Heart right ventricle (tissue), 16 donors: ENCODE results near the gene CRYAA. TPM values are rescaled to one million over a fixed set of nuclear protein-coding genes. Genes with fewer than 3 reads are reported as not detected.
"Not testable (repeated sequence)": the region's sequence is repeated elsewhere in the genome, so short reads cannot be mapped to it uniquely, and the experiment has no call there.

Source experiments
- ATAC-seq, 8 donors: fragments of 200-7000 bp; cut with Tn5 transposase; one replicate each; pipeline ENCODE4 v1.9.1; 2020; ENCODE audit warnings: mild to moderate bottlenecking in 8 of 8, moderate library complexity in 8 of 8, moderate number of reproducible peaks in 1 of 8
- DNase-seq, 2 donors: peaks; one replicate each; pipeline ENCODE4 v3.0.0-alpha.2; 2020
- H3K27ac ChIP-seq, 10 donors: fragments of 200-600 bp; sonication (generic) in 2 of 10; one replicate each; pipeline versions ENCODE4 v1.5.0 to v1.8.0; 2020 to 2022; ENCODE audit warnings: mild to moderate bottlenecking in 3 of 10
- H3K27me3 ChIP-seq, 7 donors: fragments of 200-600 bp; one replicate each; pipeline ENCODE4 v1.8.0; 2021 to 2022; ENCODE audit warnings: mild to moderate bottlenecking in 2 of 7
- H3K36me3 ChIP-seq, 9 donors: fragments of 200-600 bp; sonication (generic) in 1 of 9; one replicate each; pipeline versions ENCODE4 v1.5.0 to v1.8.0; 2020 to 2022; ENCODE audit warnings: mild to moderate bottlenecking in 2 of 9
- H3K4me1 ChIP-seq, 9 donors: fragments of 200-600 bp; sonication (generic) in 1 of 9; one replicate each; pipeline versions ENCODE4 v1.5.0 to v1.8.0; 2020 to 2022; ENCODE audit warnings: mild to moderate bottlenecking in 4 of 9
- H3K4me3 ChIP-seq, 10 donors: fragments of 200-600 bp; sonication (generic) in 2 of 10; one replicate each; pipeline versions ENCODE4 v1.5.0 to v1.8.0; 2020 to 2022; ENCODE audit warnings: mild to moderate bottlenecking in 7 of 10, moderate library complexity in 2 of 10
- H3K9me3 ChIP-seq, 11 donors: fragments of 200-600 bp in 10 of 11; sonication (generic) in 2 of 11; one replicate each; pipeline versions ENCODE4 v1.5.0 to v1.8.0; 2013 to 2022; ENCODE audit warnings: mild to moderate bottlenecking in 2 of 11, control low read depth in 1 of 11, moderate library complexity in 1 of 11
- CTCF ChIP-seq, 9 donors: fragments of 200-600 bp; sonication (generic) in 2 of 9; IDR thresholded peaks; one replicate each; pipeline versions ENCODE4 v1.5.0 to v1.8.0; 2021 to 2022; ENCODE audit warnings: antibody characterized with exemption in 9 of 9, mild to moderate bottlenecking in 5 of 9, moderate library complexity in 1 of 9
- WGBS, 2 donors: extraction: QIAGEN DNeasy Blood & Tissue Kit; methylation state at CpG; one replicate each; pipeline ENCODE4 v1.1.7; 2013; ENCODE audit warnings: inconsistent platforms in 1 of 2; 5-methylcytosine and 5-hydroxymethylcytosine counted together
- intact Hi-C, 10 donors: fragments of 100-400 bp; cut with DNase I; formaldehyde crosslinking; loops; one replicate each; pipeline versions ENCODE4 v1.11.1 to v1.14.2; 2022
- long read RNA-seq, 3 donors: library from polyadenylated mRNA; unstranded; transcript quantifications; one replicate each; pipeline ENCODE4 v2.0.0, GENCODE V29; 2020 to 2021
- polyA plus RNA-seq, 2 donors: library from polyadenylated mRNA; stranded (reverse); fragments of 200-250 nt; gene quantifications; one replicate each; pipeline ENCODE4 v1.2.3, GENCODE V29; 2013
- total RNA-seq, 10 donors: library from RNA; stranded (reverse); fragmentation: NEBNext Ultra II Directional in 3 of 10; extraction: Animal tissue kit (Norgen Biotek cat#: 25700) in 3 of 10; gene quantifications; one replicate each; pipeline versions ENCODE4 v1.2.1 to v1.2.4, GENCODE V29; 2021 to 2023
- donor health status: Arrhythmogenic right ventricular cardiomyopathy.
- donor health status: ischemic (EF 13 %, LVEDD 7.1; RV severe dilation, severe dysfunction).
- donor health status: healthy with polysubstance abuse.
- donor health status: DM: no; HTN: yes; CAD: no.
- donor health status: DM: no; HTN: no; CAD: no.
- donor health status: ischemic (EF 25% LVEDD 6.9; RV normal size, moderate dysfunction).
- donor health status: ischemic (EF 25% LVEDD 5.7; RV mildly dilated, moderate dysfunction).
- donor health status: healthy.
- donor health status: DM: yes; HTN: yes; CAD: no.
- donor health status: Ischemic cardiomyopathy.
- donor health status: ischemic (EF 35%, LVEDD 5.7; RV mildly dilated, moderate dysfunction).
- donor health status: nonischemic (EF 11% LVEDD 7.7; RV severe dilation, severe dysfunction).
- donor health status: DM: yes; HTN: yes; CAD: no.
- donor health status: PGD.
- donor health status: ischemic (EF 29% LVEDD 5.4; RV normal size, mild dysfunction).
- donor health status: nonischemic (EF 23%, LVEDD 6.1; RV moderate dilation, normal function).

CRYAA gene
- not detected for total RNA-seq
- polyA plus RNA-seq = not detected
- long read RNA-seq, donor 1 = 0 reads
- long read RNA-seq, donor 2 = 0 reads
- long read RNA-seq, donor 3 = 0 reads

- H3K4me1 ChIP-seq, H3K4me3 ChIP-seq, DNase-seq, H3K27ac ChIP-seq, H3K27me3 ChIP-seq, intact Hi-C loops, H3K9me3 ChIP-seq, ATAC-seq, H3K36me3 ChIP-seq: not testable (repeated sequence)
- WGBS, 2 donors = 100% methylated on average over 2 of the region's 16 CpGs; no CpG with 5 or more reads in 1 of the 2 donors
Measured at GRCh38 chr21:43168708-43169107, at the start of gene CRYAA. Gene CRYAA, plus strand, starts transcription at chr21:43169008. Its CDS starts 92 bp downstream, at chr21:43169100.

- H3K4me1 ChIP-seq, H3K27me3 ChIP-seq, H3K27ac ChIP-seq, H3K4me3 ChIP-seq, ATAC-seq, DNase-seq, intact Hi-C loops, H3K36me3 ChIP-seq, H3K9me3 ChIP-seq: not testable (repeated sequence)
- no CpG with 5 or more reads among the region's 7 CpGs for WGBS, 2 donors
Measured at GRCh38 chr21:43130094-43130493, 38.7 kb upstream of the CRYAA start.

GRCh38 chr21:43134520-43134919 lies 34.3 kb upstream of the CRYAA start:
- intact Hi-C loops, H3K27ac ChIP-seq, DNase-seq, H3K27me3 ChIP-seq, H3K9me3 ChIP-seq, H3K36me3 ChIP-seq, H3K4me1 ChIP-seq, H3K4me3 ChIP-seq: not testable (repeated sequence)
- peak in 3 of 8 donors; percentile 22 to 59 (median 57) for ATAC-seq
- WGBS, 2 donors = no CpG with 5 or more reads among the region's 10 CpGs

GRCh38 chr21:43138944-43139343 lies 29.9 kb upstream of the CRYAA start:
- H3K27me3 ChIP-seq, DNase-seq, intact Hi-C loops, H3K4me3 ChIP-seq, H3K4me1 ChIP-seq, H3K36me3 ChIP-seq, H3K27ac ChIP-seq, H3K9me3 ChIP-seq: not testable (repeated sequence)
- WGBS, 2 donors = 0 to 9% methylated on average over 2 to 3 of the region's 8 CpGs
- TF ChIP-seq CTCF (IDR thresholded peaks at IDR 0.05) = peak in 3 of 9 donors; percentile 7 to 24 (median 12)
- peak in 6 of 8 donors; percentile 34 to 69 (median 66) for ATAC-seq

GRCh38 chr21:43141407-43141806 lies 27.4 kb upstream of the CRYAA start:
- H3K4me1 ChIP-seq, H3K27me3 ChIP-seq, DNase-seq, H3K9me3 ChIP-seq, ATAC-seq, H3K36me3 ChIP-seq, intact Hi-C loops, H3K4me3 ChIP-seq, H3K27ac ChIP-seq: not testable (repeated sequence)
- 40% methylated on average over 1 of the region's 17 CpGs; no CpG with 5 or more reads in 1 of the 2 donors for WGBS, 2 donors

- H3K27me3 ChIP-seq, H3K4me1 ChIP-seq, H3K27ac ChIP-seq, H3K36me3 ChIP-seq, H3K9me3 ChIP-seq, intact Hi-C loops, H3K4me3 ChIP-seq, ATAC-seq, DNase-seq: not testable (repeated sequence)
- no CpG with 5 or more reads among the region's 12 CpGs for WGBS, 2 donors
Measured at GRCh38 chr21:43146637-43147036, 22.2 kb upstream of the CRYAA start.

- peak in 5 of 8 donors; percentile 38 to 71 (median 63) for ATAC-seq
- H3K36me3 ChIP-seq, intact Hi-C loops, H3K9me3 ChIP-seq, H3K4me3 ChIP-seq, DNase-seq, H3K27me3 ChIP-seq, H3K4me1 ChIP-seq, H3K27ac ChIP-seq: not testable (repeated sequence)
- no CpG with 5 or more reads among the region's 7 CpGs for WGBS, 2 donors
Measured at GRCh38 chr21:43147999-43148398, 20.8 kb upstream of the CRYAA start.

GRCh38 chr21:43149344-43149743 lies 19.5 kb upstream of the CRYAA start:
- no CpG with 5 or more reads among the region's 11 CpGs for WGBS, 2 donors
- intact Hi-C loops, H3K36me3 ChIP-seq, H3K4me3 ChIP-seq, H3K27ac ChIP-seq, ATAC-seq, H3K9me3 ChIP-seq, DNase-seq, H3K4me1 ChIP-seq, H3K27me3 ChIP-seq: not testable (repeated sequence)

- no CpG with 5 or more reads among the region's 33 CpGs for WGBS, 2 donors
- DNase-seq, H3K4me3 ChIP-seq, intact Hi-C loops, H3K27me3 ChIP-seq, H3K27ac ChIP-seq, H3K4me1 ChIP-seq, H3K36me3 ChIP-seq, H3K9me3 ChIP-seq: not testable (repeated sequence)
- ATAC-seq = peak in 1 of 8 donors; percentile 33
Measured at GRCh38 chr21:43153601-43154000, 15.2 kb upstream of the CRYAA start.

- intact Hi-C loops, H3K4me3 ChIP-seq, H3K27ac ChIP-seq: not testable (repeated sequence)
Measured at GRCh38 chr21:43159279-43160175, 9.3 kb upstream of the CRYAA start.

More at GRCh38 chr21:43159279-43160175, 9.3 kb upstream of the CRYAA start:
- H3K4me1 ChIP-seq, ATAC-seq, H3K27me3 ChIP-seq, DNase-seq, H3K36me3 ChIP-seq, H3K9me3 ChIP-seq: not testable (repeated sequence)
- 67% methylated on average over 1 of the region's 31 CpGs; no CpG with 5 or more reads in 1 of the 2 donors for WGBS, 2 donors
